H1 (cell line): Measurements from ENCODE around the gene RPSA. TPM values are rescaled to one million over a fixed set of nuclear protein-coding genes. Genes with fewer than 3 reads are reported as not detected.
A peak's percentile ranks its signal among the peaks of the same experiment; 100 is the strongest.

Experiments used
- CTCF ChIA-PET: fragments of 300-600 bp; sonication (Branson Sonifier 250); formaldehyde crosslinking; loops from one replicate; lab custom pipeline; 2021; ENCODE audit not compliant: partially characterized antibody; lab: Charles Lee
- POLR2A ChIA-PET: fragments of 300-600 bp; sonication (Branson Sonifier 250); formaldehyde crosslinking; loops from one replicate; lab custom pipeline; 2021; ENCODE audit warnings: inconsistent platforms; ENCODE audit not compliant: partially characterized antibody; lab: Charles Lee
- DNase-seq, 2 experiments: peaks; one replicate each; pipeline versions ENCODE4 v3.0.0 to v3.0.0-alpha.2; 2010 to 2022; ENCODE audit warnings: low spot score in 2 of 2, low read depth in 1 of 2, mixed read lengths in 1 of 2
- FAIRE-seq: peaks from 2 replicates; lab custom pipeline; 2011; peaks lifted over from hg19 to GRCh38; lab: Jason Lieb, UNC
- H2AFZ ChIP-seq: 2 replicates; pipeline ENCODE4 v1.8.1; 2012; ENCODE audit warnings: low read length, inconsistent platforms
- H2AK5ac ChIP-seq: 2 replicates; pipeline ENCODE4 v1.6.1; 2013; ENCODE audit warnings: low read depth, low read length
- H2BK120ac ChIP-seq: replicated peaks from 2 replicates; pipeline ENCODE3; 2013; ENCODE audit warnings: low read depth, low read length, inconsistent platforms
- H2BK12ac ChIP-seq: 2 replicates; pipeline ENCODE4 v1.6.1; 2013; ENCODE audit warnings: low read depth, low read length
- H2BK15ac ChIP-seq: 2 replicates; pipeline ENCODE4 v1.6.1; 2013; ENCODE audit warnings: low read length
- H2BK20ac ChIP-seq: 2 replicates; pipeline ENCODE4 v1.6.1; 2013; ENCODE audit warnings: low read length
- H2BK5ac ChIP-seq: 2 replicates; pipeline ENCODE4 v1.6.1; 2013; ENCODE audit warnings: low read depth, low read length
- H3K14ac ChIP-seq: 2 replicates; pipeline ENCODE4 v1.6.1; 2013; ENCODE audit warnings: inconsistent platforms; ENCODE audit not compliant: insufficient read length
- H3K18ac ChIP-seq: 2 replicates; pipeline ENCODE4 v1.6.1; 2013; ENCODE audit warnings: low read length; ENCODE audit errors: extremely low read depth
- H3K23ac ChIP-seq: 2 replicates; pipeline ENCODE4 v1.6.1; 2013; ENCODE audit warnings: inconsistent platforms; ENCODE audit not compliant: insufficient read length
- H3K23me2 ChIP-seq: 2 replicates; pipeline ENCODE4 v1.6.1; 2013; ENCODE audit warnings: low read depth, low read length
- H3K27ac ChIP-seq: 2 replicates; pipeline ENCODE4 v1.6.1; 2011; ENCODE audit warnings: low read depth, low read length, inconsistent platforms
- H3K27me3 ChIP-seq, 4 experiments: replicated peaks in 1 of 4; 1 replicate in 1 of 4; 2 replicates in 3 of 4; pipeline versions ENCODE4 v1.6.1 to v1.8.1; 2011 to 2013; ENCODE audit warnings: low read length in 3 of 4, mild to moderate bottlenecking in 3 of 4, inconsistent platforms in 2 of 4, mixed read lengths in 2 of 4, moderate library complexity in 1 of 4; ENCODE audit not compliant: control insufficient read depth in 3 of 4, insufficient read depth in 3 of 4; ENCODE audit errors: extremely low read depth in 1 of 4
- H3K36me3 ChIP-seq, 4 experiments: 2 replicates each; pipeline versions ENCODE4 v1.6.1 to v1.8.1; 2011 to 2013; ENCODE audit warnings: mild to moderate bottlenecking in 4 of 4, low read length in 3 of 4, moderate library complexity in 2 of 4, control low read depth in 1 of 4, inconsistent platforms in 1 of 4; ENCODE audit not compliant: insufficient read depth in 4 of 4, control insufficient read depth in 2 of 4
- H3K4ac ChIP-seq: replicated peaks from 2 replicates; pipeline ENCODE3; 2013; ENCODE audit warnings: low read length, low read depth, mixed read lengths, inconsistent platforms; ENCODE audit not compliant: insufficient read length
- H3K4me1 ChIP-seq, 4 experiments: replicated peaks in 1 of 4; 1 replicate in 1 of 4; 2 replicates in 3 of 4; pipeline versions ENCODE4 v1.6.1 to v1.8.1; 2011 to 2013; ENCODE audit warnings: low read length in 3 of 4, inconsistent platforms in 2 of 4, mixed read lengths in 1 of 4; ENCODE audit not compliant: insufficient read depth in 4 of 4, control insufficient read depth in 3 of 4
- H3K4me2 ChIP-seq, 2 experiments: 2 replicates each; pipeline versions ENCODE4 v1.6.1 to v1.8.1; 2011 to 2013; ENCODE audit warnings: low read depth in 2 of 2, low read length in 2 of 2, control low read depth in 1 of 2, inconsistent platforms in 1 of 2, mild to moderate bottlenecking in 1 of 2; ENCODE audit not compliant: insufficient read depth in 1 of 2
- H3K4me3 ChIP-seq, 4 experiments: fragments of 200-600, 300-600 bp in 1 of 4; sonication (generic), shearing (Covaris generic), sonication (Bioruptor Twin) in 1 of 4; 2 replicates each; pipeline versions ENCODE4 v1.5.1 to v1.8.1; 2011 to 2016; ENCODE audit warnings: low read length in 4 of 4, low read depth in 3 of 4, control low read depth in 2 of 4, inconsistent platforms in 2 of 4, mild to moderate bottlenecking in 2 of 4, mixed read lengths in 1 of 4, moderate library complexity in 1 of 4; ENCODE audit not compliant: insufficient read depth in 2 of 4; ENCODE audit errors: extremely low read depth in 1 of 4
- H3K56ac ChIP-seq: replicated peaks from 2 replicates; pipeline ENCODE3; 2013; ENCODE audit warnings: low read depth, mild to moderate bottlenecking, mixed read lengths, low read length, inconsistent platforms; ENCODE audit not compliant: insufficient read length
- H3K79me1 ChIP-seq: 2 replicates; pipeline ENCODE4 v1.6.1; 2013; ENCODE audit warnings: low read depth, low read length, control low read depth
- H3K79me2 ChIP-seq, 2 experiments: 2 replicates each; pipeline versions ENCODE4 v1.6.1 to v1.8.1; 2012 to 2013; ENCODE audit warnings: low read length in 2 of 2, mild to moderate bottlenecking in 2 of 2, inconsistent platforms in 1 of 2; ENCODE audit not compliant: insufficient read depth in 2 of 2, control insufficient read depth in 1 of 2
- H3K9ac ChIP-seq, 4 experiments: replicated peaks in 1 of 4; 1 replicate in 1 of 4; 2 replicates in 3 of 4; pipeline versions ENCODE4 v1.6.1 to v1.8.1; 2011 to 2013; ENCODE audit warnings: low read depth in 3 of 4, low read length in 3 of 4, control low read depth in 2 of 4, mild to moderate bottlenecking in 2 of 4, moderate library complexity in 2 of 4, inconsistent platforms in 1 of 4; ENCODE audit errors: extremely low read depth in 1 of 4
- H3K9me3 ChIP-seq, 2 experiments: 2 replicates each; pipeline versions ENCODE4 v1.6.1 to v1.8.1; 2012 to 2013; ENCODE audit warnings: mild to moderate bottlenecking in 2 of 2, moderate library complexity in 2 of 2, control low read depth in 1 of 2, inconsistent platforms in 1 of 2, low read depth in 1 of 2, low read length in 1 of 2, mixed read lengths in 1 of 2; ENCODE audit not compliant: insufficient read depth in 2 of 2
- H4K20me1 ChIP-seq, 2 experiments: replicated peaks in 1 of 2; 2 replicates each; pipeline versions ENCODE3 to v1.8.1; 2011 to 2013; ENCODE audit warnings: inconsistent platforms in 2 of 2, low read length in 2 of 2, mild to moderate bottlenecking in 1 of 2; ENCODE audit not compliant: insufficient read depth in 2 of 2, control insufficient read depth in 1 of 2
- H4K5ac ChIP-seq: 2 replicates; pipeline ENCODE4 v1.6.1; 2013; ENCODE audit warnings: low read length, low read depth, mixed read lengths, inconsistent platforms; ENCODE audit not compliant: insufficient read length
- H4K8ac ChIP-seq: 2 replicates; pipeline ENCODE4 v1.8.0; 2013; ENCODE audit warnings: mild to moderate bottlenecking, moderate library complexity, low read length, inconsistent platforms; ENCODE audit not compliant: insufficient read depth; ENCODE audit errors: extremely low read depth
- H4K91ac ChIP-seq: replicated peaks from 2 replicates; pipeline ENCODE3; 2013; ENCODE audit warnings: low read length, mixed read lengths, inconsistent platforms; ENCODE audit not compliant: insufficient read length
- ASH2L ChIP-seq: fragments of 200-600, 300-600 bp; sonication (generic); IDR thresholded peaks from one replicate; pipeline ENCODE4 v1.7.1; 2017; ENCODE audit warnings: low read length
- CBX8 ChIP-seq: fragments of 300-800, 300-1000 bp; sonication (generic); IDR thresholded peaks from 2 replicates; pipeline ENCODE4 v1.7.1; 2016; ENCODE audit warnings: low read depth, low read length, borderline replicate concordance
- CEBPB ChIP-seq: IDR thresholded peaks from 2 replicates; pipeline ENCODE4 v1.6.1; 2012; ENCODE audit warnings: low read depth, low read length
- EGR1 ChIP-seq: IDR thresholded peaks from 2 replicates; pipeline ENCODE4 v1.6.1; 2011; ENCODE audit warnings: low read depth, low read length, borderline replicate concordance
- EP300 ChIP-seq, 2 experiments: IDR thresholded peaks; 1 replicate in 1 of 2; 2 replicates in 1 of 2; pipeline ENCODE4 v1.6.1; 2011 to 2012; ENCODE audit warnings: low read depth in 2 of 2, low read length in 2 of 2, mild to moderate bottlenecking in 2 of 2, borderline replicate concordance in 1 of 2, inconsistent platforms in 1 of 2, moderate library complexity in 1 of 2
- POLR2A ChIP-seq, 2 experiments: IDR thresholded peaks; 1 replicate in 1 of 2; 2 replicates in 1 of 2; pipeline ENCODE4 v1.6.1; 2011; ENCODE audit warnings: low read depth in 2 of 2, low read length in 2 of 2, mild to moderate bottlenecking in 2 of 2; ENCODE audit errors: control extremely low read depth in 1 of 2
- POLR2AphosphoS5 ChIP-seq: IDR thresholded peaks from 2 replicates; pipeline ENCODE4 v1.6.1; 2011; ENCODE audit warnings: low read depth, low read length
- WGBS, 2 experiments: shearing (Covaris generic) in 1 of 2; methylation state at CpG; one replicate each; pipeline versions ENCODE4 v1.1.6 to v1.1.7; 2013 to 2015; ENCODE audit warnings: low lambda C conversion rate in 2 of 2, mixed read lengths in 2 of 2, inconsistent platforms in 1 of 2, low coverage in 1 of 2, missing lambda C conversion rate in 1 of 2; ENCODE audit not compliant: insufficient replicate concordance in 2 of 2, insufficient coverage in 1 of 2, insufficient read length in 1 of 2; ENCODE audit errors: extremely low coverage in 1 of 2, missing lambda C conversion rate in 1 of 2; 5-methylcytosine and 5-hydroxymethylcytosine counted together
- polyA plus RNA-seq, 7 experiments: library from polyadenylated mRNA; depleted of rRNA in 3 of 7; stranded (reverse) in 5 of 7; unstranded in 2 of 7; fragments of >200 nt in 5 of 7; fragments of 200-250 nt in 2 of 7; gene quantifications; 1 replicate in 5 of 7; 2 replicates in 1 of 7; 4 replicates in 1 of 7; pipeline versions ENCODE4 v1.2.1 to v1.2.3, GENCODE V29; 2011 to 2013; ENCODE audit warnings: missing spikeins in 2 of 7, mixed read lengths in 2 of 7
- total RNA-seq: library from RNA; stranded (reverse); fragmentation: NEBNext Ultra II Directional; extraction: Animal tissue kit (Norgen Biotek cat#: 25700); gene quantifications from 2 replicates; pipeline ENCODE4 v1.2.1, GENCODE V29; 2021

The RPSA gene
- total and polyA plus RNA-seq, 2 of the 8 experiments (the other 6 are each of a cell fraction or from before 2014, with no cell fraction given), result 2,661 to 7,468 TPM

DNA sequence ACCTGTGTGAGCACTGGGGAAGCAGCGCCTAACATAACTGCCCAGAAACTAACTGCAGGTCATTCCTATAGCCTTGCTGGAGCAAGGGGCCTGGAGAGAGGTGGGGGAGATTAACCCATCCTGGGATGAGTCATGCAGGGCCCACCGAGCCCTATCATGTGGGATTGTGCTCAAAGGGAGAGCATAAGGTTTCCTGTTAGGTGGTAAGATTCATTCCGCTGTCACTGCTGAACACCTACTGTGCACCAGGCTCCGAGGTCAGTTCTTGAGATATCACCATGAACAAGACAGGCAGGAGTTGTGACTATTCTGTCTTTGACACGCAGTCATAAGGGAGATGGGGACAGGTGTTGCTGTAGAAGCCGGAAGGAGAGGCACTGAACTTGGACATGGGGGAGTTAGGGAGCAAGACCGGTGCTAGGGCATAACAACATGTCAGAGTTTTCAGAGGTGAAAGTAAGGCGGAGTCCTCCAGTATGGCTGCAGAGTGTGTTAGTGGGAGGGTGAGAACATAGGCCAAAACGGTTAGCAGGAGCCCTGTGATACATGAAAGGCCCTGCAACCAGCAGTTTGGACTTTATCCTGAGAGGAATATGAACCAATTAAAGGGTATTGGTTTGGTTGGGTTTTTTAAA lies 20.9 kb upstream of the RPSA start:
- no peak overlapping the region for H4K91ac ChIP-seq
- no peak overlapping the region for H3K23ac ChIP-seq
- H3K27ac ChIP-seq, result no peak overlapping the region
- H2AFZ ChIP-seq, result no peak overlapping the region
- H2BK12ac ChIP-seq, result no peak overlapping the region
- peak overlapping the region in 1 of 4 experiments; percentile 85; a peak in 2 of 8 replicates for H3K4me3 ChIP-seq
- no peak overlapping the region for H2BK20ac ChIP-seq
- no peak overlapping the region for H2BK5ac ChIP-seq
- H3K4me2 ChIP-seq, result peak overlapping the region; percentile 68 to 72; a peak in 3 of 4 replicates
- H3K4ac ChIP-seq, result no peak overlapping the region
- peaks cover 22% of the 10 kb centered on the region for H3K79me1 ChIP-seq
- H3K36me3 ChIP-seq, result peaks cover 3 to 16% (median 10%) of the 10 kb centered on the region in 4 experiments; a peak in 7 of 8 replicates
- CTCF ChIA-PET, result interaction anchor here (0.9 to 2.0 kb wide), 5 partner anchors 8 to 19 kb away, joined by 3 to 10 read pairs (median 3); partner anchors contain the start of gene RPSA
- no peak for DNase-seq
- H3K9ac ChIP-seq, result 0 out of 7 replicates have a peak overlapping the region, but pooled peaks of 2 of the 4 experiments have one; percentile 4 to 10
- no peak overlapping the region for H2AK5ac ChIP-seq
- no peak overlapping the region for H2BK15ac ChIP-seq
- no peaks in the 10 kb centered on the region for H3K27me3 ChIP-seq
- H3K4me1 ChIP-seq, result peaks cover 3 to 6% (median 5%) of the 10 kb centered on the region in 4 experiments; a peak in 6 of 7 replicates
- 74% methylated on average over 9 of the region's 9 CpGs; no CpG with 5 or more reads in 1 of the 2 experiments for whole genome bisulfite sequencing, 2 experiments
- no peaks in the 10 kb centered on the region; the same call in 1 of the 2 replicates for H3K23me2 ChIP-seq
- FAIRE-seq, result no peak
- H4K8ac ChIP-seq, result no peak overlapping the region
- H3K18ac ChIP-seq, result no peak overlapping the region
- H3K79me2 ChIP-seq, result peaks cover 30 to 65% of the 10 kb centered on the region in 2 experiments
- peaks cover 7 to 23% of the 10 kb centered on the region in 2 experiments for H4K20me1 ChIP-seq
- H4K5ac ChIP-seq, result no peak overlapping the region
- no peaks in the 10 kb centered on the region for H3K9me3 ChIP-seq
- H3K14ac ChIP-seq, result no peak overlapping the region
- no peak overlapping the region for H3K56ac ChIP-seq
- POLR2A ChIA-PET, result interaction anchor here (2.0 to 33.7 kb wide), 2 partner anchors 11 to 25 kb away, joined by 14 to 771 read pairs; partner anchors contain the start of gene RPSA
- TF ChIP-seq EGR1 (no peak), CEBPB (no peak), ASH2L (no peak), POLR2AphosphoS5 (0 out of 2 replicates have a peak, but pooled peaks have one; percentile 41), EP300 (IDR thresholded peaks at IDR 0.05; ENCODE audit: borderline replicate concordance in 1 of 2, low read depth in 2 of 2, low read length in 2 of 2) (no peak), CBX8 (no peak), POLR2A (IDR thresholded peaks at IDR 0.05; ENCODE audit: control extremely low read depth in 1 of 2, low read depth in 2 of 2, low read length in 2 of 2) (0 out of 3 replicates have a peak, but pooled peaks of 1 of the 2 experiments have one; percentile 45)
- no peak overlapping the region for H2BK120ac ChIP-seq
